ENCODE data around the gene GRB2. TPM values are rescaled to one million over a fixed set of nuclear protein-coding genes. Genes with fewer than 3 reads are reported as not detected.

The GRB2 gene
- total and polyA plus RNA-seq, 10 of the 15 experiments (the other 5 are each of a cell fraction or from before 2014, with no cell fraction given), result 113 to 268 (median 158) TPM

GRCh38 chr17:75313941-75314551, 91.4 kb downstream of the GRB2 start (continued):
- TF ChIP-seq ZNF207 (IDR thresholded peaks at IDR 0.05; ENCODE audit: borderline replicate concordance) (no peak), ZSCAN29 (IDR thresholded peaks at IDR 0.05) (no peak), RB1 (IDR thresholded peaks at IDR 0.05; ENCODE audit: borderline replicate concordance) (no peak), ZNF687 (IDR thresholded peaks at IDR 0.05) (peak; percentile 57), PKNOX1 (IDR thresholded peaks at IDR 0.05) (no peak), ATF3 (IDR thresholded peaks at IDR 0.05; ENCODE audit: borderline replicate concordance, extremely low read depth, low read depth, low read length) (no peak), NKRF (conservative IDR thresholded peaks at IDR 0.05) (no peak), CREM (IDR thresholded peaks at IDR 0.05; ENCODE audit: low read depth) (peak; percentile 23; the same call in 1 of the 2 replicates), SMAD1 (IDR thresholded peaks at IDR 0.05; ENCODE audit: low read depth, partially characterized antibody) (no peak), NFIC (IDR thresholded peaks at IDR 0.05; ENCODE audit: low read depth, low read length) (peak; percentile 65; the same call in 1 of the 2 replicates), CREB1 (IDR thresholded peaks at IDR 0.05; ENCODE audit: low read depth) (peak; percentile 50; the same call in 1 of the 2 replicates), SUZ12 (IDR thresholded peaks at IDR 0.05; ENCODE audit: unreplicated experiment) (no peak), CBX3 (IDR thresholded peaks at IDR 0.05; ENCODE audit: borderline replicate concordance, low read depth) (no peak), REST (IDR thresholded peaks at IDR 0.05; ENCODE audit: low read depth, low read length) (no peak), CHD2 (IDR thresholded peaks at IDR 0.05; ENCODE audit: borderline replicate concordance, low read depth, low read length) (no peak), CBX5 (IDR thresholded peaks at IDR 0.05; ENCODE audit: low read depth) (no peak), HDAC6 (IDR thresholded peaks at IDR 0.05; ENCODE audit: unreplicated experiment) (no peak), POU2F2 (IDR thresholded peaks at IDR 0.05; ENCODE audit: borderline replicate concordance, low read depth, low read length) (no peak)

Data from GM12878 (cell line).